ENCODE measurements around the gene GNA12. TPM values are rescaled to one million over a fixed set of nuclear protein-coding genes. Genes with fewer than 3 reads are reported as not detected.
"Not testable (repeated sequence)": the region's sequence is repeated elsewhere in the genome, so short reads cannot be mapped to it uniquely, and the experiment has no call there.

Gene GNA12
- total and polyA plus RNA-seq, 4 experiments from 2014 or later = 4.4 to 16.6 (median 12.6) TPM

DNA sequence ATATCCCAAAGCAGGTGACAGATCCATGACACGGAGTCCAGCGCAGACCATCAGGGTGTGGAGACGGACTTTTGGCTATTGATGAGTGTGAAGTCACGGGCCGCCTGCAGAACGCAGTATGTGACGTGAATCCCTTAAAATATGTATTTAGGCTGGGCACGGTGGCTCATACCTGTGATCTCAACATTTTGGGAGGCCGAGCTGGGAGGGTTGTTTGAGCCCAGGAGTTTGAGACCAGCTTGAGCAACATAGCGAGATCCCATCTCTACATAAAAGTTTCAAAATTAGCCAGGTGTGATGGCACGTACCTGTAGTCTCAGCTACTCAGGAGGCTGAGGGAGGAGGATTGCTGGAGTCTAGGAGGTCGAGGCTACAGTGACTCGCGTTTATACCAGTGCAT is 158.0 kb downstream of the GNA12 start:
- H3K4me1 ChIP-seq (ENCODE audit: insufficient read depth, low read length) = peaks cover 6% of the 10 kb centered on the region
- H3K4me3 ChIP-seq (ENCODE audit: low read length in 2 of 2) = no peak overlapping the region
- intact Hi-C loops (cut with micrococcal nuclease) = no loop called here
- Mint-ChIP-seq H3K9me3 (peaks cover 0 to 2% (median 0%) of the 10 kb centered on the region in 8 donors), H3K36me3 (no peaks in the 10 kb centered on the region), H3K4me1 (peaks cover 2 to 10% (median 5%) of the 10 kb centered on the region in 4 donors), H3K4me3 (no peak overlapping the region), H3K27me3 (peaks cover 23 to 29% of the 10 kb centered on the region in 2 donors), H3K27ac (no peak overlapping the region)
- no peak for DNase-seq
- ChIA-PET CTCF (ENCODE audit: partially characterized antibody) (interaction anchor here (0.7 to 1.5 kb wide), 3 partner anchors 11 to 24 kb away, joined by 3 to 4 read pairs (median 3); no protein-coding TSS in a partner anchor), POLR2A (ENCODE audit: partially characterized antibody) (no interaction called here)
- H3K27ac ChIP-seq (ENCODE audit: low read depth, low read length) = no peak overlapping the region
- H3K9me3 ChIP-seq (ENCODE audit: control insufficient read depth in 1 of 2, low read length in 2 of 2) = no peaks in the 10 kb centered on the region
- peaks cover 11% of the 10 kb centered on the region for H3K27me3 ChIP-seq (ENCODE audit: insufficient read depth, low read length)
- H3K36me3 ChIP-seq (ENCODE audit: insufficient read depth, low read length) = no peaks in the 10 kb centered on the region

DNA sequence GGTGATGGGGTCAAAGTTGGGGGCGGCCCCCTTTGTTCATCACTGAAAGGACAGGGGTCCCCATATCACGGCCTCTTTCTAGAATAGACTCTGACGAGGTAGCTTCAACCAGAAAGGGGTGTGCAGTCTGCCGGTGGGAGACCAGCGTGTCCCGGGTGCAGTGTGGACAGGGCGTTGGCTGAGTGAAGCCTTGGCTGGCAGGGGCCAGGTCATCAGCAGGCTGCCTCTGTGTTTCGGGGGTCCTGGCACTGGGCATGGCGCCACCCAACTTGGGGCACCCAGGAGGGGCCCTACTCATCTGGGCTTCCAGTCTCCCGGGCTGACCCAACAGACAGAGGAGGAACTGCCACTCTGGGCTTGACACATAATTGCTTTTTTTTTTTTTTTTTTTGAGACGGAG is 159.6 kb downstream of the GNA12 start:
- intact Hi-C loops (cut with micrococcal nuclease) = no loop called here
- Histone ChIP-seq H3K27me3 (ENCODE audit: insufficient read depth, low read length) (peaks cover 11% of the 10 kb centered on the region), H3K4me1 (ENCODE audit: insufficient read depth, low read length) (peaks cover 6% of the 10 kb centered on the region), H3K4me3 (ENCODE audit: low read length in 2 of 2) (no peak overlapping the region), H3K36me3 (ENCODE audit: insufficient read depth, low read length) (no peaks in the 10 kb centered on the region), H3K9me3 (ENCODE audit: control insufficient read depth in 1 of 2, low read length in 2 of 2) (no peaks in the 10 kb centered on the region), H3K27ac (ENCODE audit: low read depth, low read length) (no peak overlapping the region)
- CTCF ChIA-PET (ENCODE audit: partially characterized antibody) = interaction anchor here (1.2 to 3.3 kb wide), 2 partner anchors 26 to 233 kb away, joined by 3 to 15 read pairs; no protein-coding TSS in a partner anchor
- POLR2A ChIA-PET (ENCODE audit: partially characterized antibody) = no interaction called here
- Mint-ChIP-seq H3K4me3 (no peak overlapping the region), H3K27ac (no peak overlapping the region), H3K27me3 (peaks cover 19 to 21% of the 10 kb centered on the region in 2 donors), H3K4me1 (peaks cover 2 to 6% (median 5%) of the 10 kb centered on the region in 4 donors), H3K9me3 (peaks cover 0 to 1% (median 0%) of the 10 kb centered on the region in 8 donors), H3K36me3 (no peaks in the 10 kb centered on the region)
- DNase-seq = no peak

DNA sequence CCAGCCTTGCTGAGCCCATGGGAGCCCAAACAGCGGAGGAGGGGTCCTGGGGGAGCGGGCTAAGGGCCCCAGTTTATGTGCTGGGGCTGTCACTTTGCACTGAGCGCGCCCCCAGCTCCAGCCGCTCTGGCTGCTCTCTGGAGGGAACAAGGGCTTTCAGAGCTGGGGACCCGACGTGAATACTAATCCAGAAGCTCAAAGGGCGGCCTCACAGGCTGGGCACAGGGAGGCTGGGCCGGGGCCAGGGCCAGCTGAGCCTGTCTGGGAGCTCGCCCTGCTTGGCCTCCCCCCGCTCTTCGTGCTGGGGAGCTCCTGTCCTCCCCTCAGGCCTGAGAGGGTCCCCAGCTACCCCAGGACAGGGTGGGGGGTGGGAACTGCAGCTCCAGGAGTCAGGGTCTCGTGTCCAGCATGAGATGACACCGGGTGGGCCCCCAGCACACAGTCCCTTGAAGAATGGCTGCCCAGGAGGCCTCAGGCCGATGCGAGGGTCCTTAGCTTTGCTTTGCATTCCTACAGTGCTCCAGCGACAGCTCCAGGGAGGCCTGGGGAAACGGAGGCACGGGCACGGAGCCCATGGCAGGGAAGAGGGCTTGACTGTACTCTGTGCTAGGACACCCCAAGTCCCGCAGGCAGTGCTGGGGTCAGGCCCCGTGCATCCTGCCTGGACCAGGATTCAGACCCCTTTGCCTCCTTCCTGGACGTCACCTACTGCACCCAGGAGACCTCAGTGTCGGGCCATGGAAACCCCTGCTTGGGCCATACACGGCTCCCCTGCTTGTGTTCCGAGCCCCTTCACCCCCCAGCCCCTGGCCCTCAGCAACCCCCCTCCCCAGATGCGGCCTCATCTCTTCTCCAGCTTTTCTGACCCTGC is 161.9 kb downstream of the GNA12 start:
- H3K27me3 ChIP-seq (ENCODE audit: insufficient read depth, low read length) = no peaks in the 10 kb centered on the region
- POLR2A ChIA-PET (ENCODE audit: partially characterized antibody) = no interaction called here
- H3K27ac ChIP-seq (ENCODE audit: low read depth, low read length) = no peak overlapping the region
- H3K4me3 Mint-ChIP-seq = no peak overlapping the region
- no peak for DNase-seq
- no peaks in the 10 kb centered on the region for H3K36me3 ChIP-seq (ENCODE audit: insufficient read depth, low read length)
- peaks cover 10 to 12% of the 10 kb centered on the region in 2 donors for H3K27me3 Mint-ChIP-seq
- H3K36me3 Mint-ChIP-seq = no peaks in the 10 kb centered on the region
- no peaks in the 10 kb centered on the region for H3K9me3 ChIP-seq (ENCODE audit: control insufficient read depth in 1 of 2, low read length in 2 of 2)
- peaks cover 0 to 1% (median 0%) of the 10 kb centered on the region in 8 donors for H3K9me3 Mint-ChIP-seq
- CTCF ChIA-PET (ENCODE audit: partially characterized antibody) = interaction anchor here (0.7 to 3.3 kb wide), 9 partner anchors 8 to 231 kb away, joined by 3 to 28 read pairs (median 5); no protein-coding TSS in a partner anchor
- intact Hi-C loops (cut with micrococcal nuclease) = loop anchor here (1.0 kb wide), 1 partner anchor 205 kb away; no protein-coding TSS in a partner anchor
- no peaks in the 10 kb centered on the region for H3K4me1 Mint-ChIP-seq
- no peak overlapping the region for H3K4me3 ChIP-seq (ENCODE audit: low read length in 2 of 2)
- H3K27ac Mint-ChIP-seq = no peak overlapping the region
- H3K4me1 ChIP-seq (ENCODE audit: insufficient read depth, low read length) = no peaks in the 10 kb centered on the region

DNA sequence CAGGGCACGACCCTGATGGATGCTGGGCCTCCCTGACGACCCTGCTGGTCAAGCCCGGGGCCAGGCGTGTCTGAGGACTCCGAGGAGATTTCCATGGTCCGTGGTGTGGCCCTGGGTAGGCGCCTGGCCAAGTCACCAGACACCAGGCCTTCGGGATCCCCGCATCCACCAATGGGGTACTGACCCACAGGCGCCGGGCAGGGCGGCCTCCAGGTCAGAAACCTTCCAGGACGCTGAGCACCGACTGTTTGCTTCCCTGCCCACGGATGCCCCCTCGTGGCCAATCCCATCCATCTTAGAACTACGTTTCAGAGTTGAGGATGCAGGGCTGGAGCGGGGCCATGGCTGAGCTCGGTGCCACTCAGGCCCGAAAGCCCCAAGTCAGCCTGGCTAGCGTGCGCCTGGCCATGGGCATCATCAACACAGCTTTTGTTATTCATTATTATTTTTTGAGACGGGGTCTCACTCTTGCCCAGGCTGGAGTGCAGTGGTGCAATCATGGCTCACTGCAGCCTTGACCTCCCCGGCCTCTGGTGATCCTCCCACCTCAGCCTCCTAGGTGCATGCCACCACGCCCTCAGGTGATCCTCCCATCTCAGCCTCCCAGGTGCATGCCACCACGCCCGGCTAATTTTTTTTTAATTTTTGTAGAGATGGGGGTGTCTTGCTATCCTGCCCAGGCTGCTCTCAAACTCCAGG is 163.2 kb downstream of the GNA12 start:
- Mint-ChIP-seq H3K27me3 (peaks cover 4 to 7% of the 10 kb centered on the region in 2 donors), H3K36me3 (no peaks in the 10 kb centered on the region), H3K4me1 (no peaks in the 10 kb centered on the region), H3K27ac (no peak overlapping the region), H3K4me3 (no peak overlapping the region), H3K9me3 (peaks cover 0 to 1% (median 0%) of the 10 kb centered on the region in 8 donors)
- CTCF ChIA-PET (ENCODE audit: partially characterized antibody) = interaction anchor here (0.7 to 3.3 kb wide), 12 partner anchors 10 to 233 kb away, joined by 3 to 28 read pairs (median 4); no protein-coding TSS in a partner anchor
- intact Hi-C loops (cut with micrococcal nuclease) = loop anchor here (1.0 kb wide), 1 partner anchor 204 kb away; no protein-coding TSS in a partner anchor
- no peaks in the 10 kb centered on the region for H3K27me3 ChIP-seq (ENCODE audit: insufficient read depth, low read length)
- POLR2A ChIA-PET (ENCODE audit: partially characterized antibody) = interaction anchor here (1.3 kb wide), 1 partner anchor 18 kb away, joined by 5 read pairs; no protein-coding TSS in a partner anchor
- no peak overlapping the region for H3K4me3 ChIP-seq (ENCODE audit: low read length in 2 of 2)
- H3K9me3 ChIP-seq (ENCODE audit: control insufficient read depth in 1 of 2, low read length in 2 of 2) = no peaks in the 10 kb centered on the region
- peak in 4 of 5 donors; percentile 22 to 33 (median 30) for DNase-seq
- H3K36me3 ChIP-seq (ENCODE audit: insufficient read depth, low read length) = no peaks in the 10 kb centered on the region
- H3K4me1 ChIP-seq (ENCODE audit: insufficient read depth, low read length) = no peaks in the 10 kb centered on the region
- H3K27ac ChIP-seq (ENCODE audit: low read depth, low read length) = no peak overlapping the region

DNA sequence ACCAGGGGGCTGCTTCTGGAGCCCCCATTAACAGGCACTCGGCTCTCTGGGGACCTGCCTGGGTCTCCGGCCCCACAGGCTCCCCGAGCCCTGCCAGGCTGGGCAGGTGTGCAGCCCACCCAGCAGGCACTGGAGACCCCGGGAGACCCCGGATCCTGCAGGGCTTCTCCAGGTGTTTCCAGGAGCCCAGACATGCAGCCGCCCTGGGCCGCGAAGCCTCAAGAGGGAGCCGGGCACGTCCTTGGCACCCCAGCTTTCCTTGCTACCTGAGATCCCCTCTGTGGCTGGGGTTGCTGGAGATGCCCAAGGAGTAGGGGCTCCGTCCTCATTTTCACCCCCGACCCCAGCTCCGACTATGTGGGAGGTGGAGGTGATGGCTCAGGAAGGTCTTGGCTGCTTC is 163.9 kb downstream of the GNA12 start:
- intact Hi-C loops (cut with micrococcal nuclease) = no loop called here
- H3K4me3 Mint-ChIP-seq = no peak overlapping the region
- Histone ChIP-seq H3K9me3 (ENCODE audit: control insufficient read depth in 1 of 2, low read length in 2 of 2) (no peaks in the 10 kb centered on the region), H3K36me3 (ENCODE audit: insufficient read depth, low read length) (no peaks in the 10 kb centered on the region), H3K4me1 (ENCODE audit: insufficient read depth, low read length) (no peaks in the 10 kb centered on the region), H3K4me3 (ENCODE audit: low read length in 2 of 2) (no peak overlapping the region), H3K27ac (ENCODE audit: low read depth, low read length) (no peak overlapping the region), H3K27me3 (ENCODE audit: insufficient read depth, low read length) (no peaks in the 10 kb centered on the region)
- no peaks in the 10 kb centered on the region for H3K36me3 Mint-ChIP-seq
- ChIA-PET POLR2A (ENCODE audit: partially characterized antibody) (interaction anchor here (1.3 kb wide), 1 partner anchor 18 kb away, joined by 5 read pairs; no protein-coding TSS in a partner anchor), CTCF (ENCODE audit: partially characterized antibody) (interaction anchor here (1.1 to 3.3 kb wide), 6 partner anchors 9 to 229 kb away, joined by 3 to 28 read pairs (median 10); no protein-coding TSS in a partner anchor)
- peaks cover 0 to 1% (median 0%) of the 10 kb centered on the region in 8 donors for H3K9me3 Mint-ChIP-seq
- DNase-seq = no peak
- H3K27me3 Mint-ChIP-seq = peaks cover 2 to 5% of the 10 kb centered on the region in 2 donors
- H3K27ac Mint-ChIP-seq = no peak overlapping the region
- H3K4me1 Mint-ChIP-seq = no peaks in the 10 kb centered on the region

DNA sequence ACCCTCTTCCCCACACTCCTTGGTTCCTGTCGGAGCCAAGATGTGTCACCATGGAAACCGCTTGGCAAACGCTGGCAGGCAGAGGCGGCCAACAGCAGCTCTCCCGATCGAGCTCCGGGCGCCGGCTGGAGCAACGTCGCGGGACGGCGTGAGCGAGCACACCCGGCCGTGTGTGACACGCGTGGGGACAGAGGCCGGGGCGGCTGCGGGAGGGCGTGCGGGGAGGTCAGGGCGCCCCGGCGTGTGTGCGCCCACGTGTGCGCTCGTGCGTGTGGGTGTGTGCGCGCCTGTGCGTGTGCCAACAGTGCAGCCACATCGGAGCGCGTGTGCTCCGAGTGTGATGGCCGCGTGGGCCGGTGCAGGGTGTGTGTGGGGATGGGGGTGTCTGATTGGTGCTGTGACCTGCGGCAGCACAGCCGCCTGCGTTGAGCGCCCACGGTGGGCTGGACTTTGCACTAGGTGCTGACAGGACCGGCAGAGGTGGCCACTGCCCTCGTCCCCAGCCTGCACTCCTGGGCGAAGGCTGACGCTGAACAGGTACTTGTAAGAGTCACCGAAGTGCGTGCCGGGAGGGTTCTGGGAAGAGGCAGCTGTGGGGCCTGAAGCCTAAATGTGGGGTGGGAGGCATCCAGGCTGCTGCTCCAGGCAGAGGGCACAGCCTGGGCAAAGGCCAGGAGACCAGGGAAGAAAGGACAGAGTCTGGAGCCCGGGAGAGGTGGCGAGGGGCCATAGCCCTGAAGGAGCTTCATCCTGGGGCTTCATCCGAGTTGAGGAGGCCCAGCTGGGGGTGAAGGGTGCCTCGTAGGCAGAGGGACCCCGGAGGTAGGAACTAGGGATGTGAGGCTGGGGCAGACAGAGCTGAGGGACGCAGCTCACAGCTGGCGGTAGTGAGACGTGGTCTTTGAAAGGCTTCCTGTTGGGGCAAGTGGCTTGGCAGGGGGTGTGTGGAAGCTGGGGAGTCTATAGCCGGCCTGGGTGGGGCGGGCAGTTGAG is 164.7 kb downstream of the GNA12 start:
- H3K27me3 ChIP-seq (ENCODE audit: insufficient read depth, low read length); H3K9me3 Mint-ChIP-seq; H3K4me1 Mint-ChIP-seq; H3K36me3 Mint-ChIP-seq; H3K27ac ChIP-seq (ENCODE audit: low read depth, low read length); DNase-seq; H3K4me3 ChIP-seq (ENCODE audit: low read length in 2 of 2); H3K36me3 ChIP-seq (ENCODE audit: insufficient read depth, low read length); intact Hi-C loops (cut with micrococcal nuclease); H3K4me1 ChIP-seq (ENCODE audit: insufficient read depth, low read length); H3K27me3 Mint-ChIP-seq; H3K4me3 Mint-ChIP-seq; H3K9me3 ChIP-seq (ENCODE audit: control insufficient read depth in 1 of 2, low read length in 2 of 2): not testable (repeated sequence)
- ChIA-PET CTCF (ENCODE audit: partially characterized antibody) (interaction anchor here (1.4 to 3.3 kb wide), 5 partner anchors 8 to 229 kb away, joined by 3 to 28 read pairs (median 14); no protein-coding TSS in a partner anchor), POLR2A (ENCODE audit: partially characterized antibody) (interaction anchor here (1.3 kb wide), 1 partner anchor 19 kb away, joined by 5 read pairs; no protein-coding TSS in a partner anchor)
- peak overlapping the region in 1 of 7 donors; percentile 83 for H3K27ac Mint-ChIP-seq
